Stimulated activated CD8-positive, alpha-beta memory T cell treated with anti-CD3 and anti-CD28 coated beads, Interleukin-4, amount 100 ng/mL, for 24 hours (primary cell): Measurements from ENCODE around the gene GYS2.
"Not testable (repeated sequence)": the region's sequence is repeated elsewhere in the genome, so short reads cannot be mapped to it uniquely, and the experiment has no call there.

Experiments
- DNase-seq: peaks from one replicate; pipeline ENCODE4 v3.0.0-alpha.2; 2020; ENCODE audit warnings: low read depth

Gene GYS2

DNA sequence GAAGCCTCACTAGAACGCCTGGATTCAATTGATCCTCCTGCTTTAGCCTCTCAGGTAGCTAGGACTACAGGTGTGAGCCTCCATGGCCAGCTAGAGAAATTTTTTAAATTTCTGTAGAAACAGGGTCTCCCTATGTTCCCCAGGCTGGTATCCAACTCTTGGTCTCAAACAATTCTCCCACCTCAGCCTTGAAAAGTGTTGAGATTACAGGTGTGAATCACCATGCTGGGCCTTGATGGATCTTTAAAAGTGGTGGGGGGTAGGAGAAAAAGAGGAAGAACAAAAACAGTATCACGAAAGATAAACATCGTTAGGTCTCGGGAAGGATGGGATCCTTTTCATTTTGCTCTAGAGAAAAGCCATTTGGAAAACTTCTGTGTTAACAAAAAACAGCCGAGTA, 4.5 kb downstream of the GYS2 start:
- DNase-seq: no peak

- no peak for DNase-seq
Observed at GRCh38 chr12:21599143-21599999, 5.3 kb downstream of the GYS2 start.

DNA sequence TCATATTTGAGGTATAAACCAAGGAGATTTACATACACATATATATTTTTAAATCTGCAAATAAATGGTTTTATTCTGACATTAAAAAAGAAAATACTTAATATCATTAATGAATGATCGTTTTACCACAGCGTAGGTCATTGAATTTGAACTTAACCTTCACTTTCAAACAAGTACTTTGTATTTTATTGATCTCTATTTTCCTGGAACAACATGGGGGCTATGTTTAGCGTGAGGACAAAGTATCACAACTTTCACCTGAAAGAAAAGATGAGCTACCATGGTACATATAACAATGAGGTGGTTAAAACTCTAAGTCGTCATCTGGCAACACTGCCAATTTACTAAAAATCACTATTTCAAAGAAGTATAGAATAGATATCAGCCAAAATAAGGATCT, 6.0 kb downstream of the GYS2 start:
- DNase-seq: no peak

- DNase-seq: not testable (repeated sequence)
Observed at GRCh38 chr12:21595356-21595755, 9.3 kb downstream of the GYS2 start.

GRCh38 chr12:21585485-21585884, 19.2 kb downstream of the GYS2 start:
- no peak for DNase-seq

DNA sequence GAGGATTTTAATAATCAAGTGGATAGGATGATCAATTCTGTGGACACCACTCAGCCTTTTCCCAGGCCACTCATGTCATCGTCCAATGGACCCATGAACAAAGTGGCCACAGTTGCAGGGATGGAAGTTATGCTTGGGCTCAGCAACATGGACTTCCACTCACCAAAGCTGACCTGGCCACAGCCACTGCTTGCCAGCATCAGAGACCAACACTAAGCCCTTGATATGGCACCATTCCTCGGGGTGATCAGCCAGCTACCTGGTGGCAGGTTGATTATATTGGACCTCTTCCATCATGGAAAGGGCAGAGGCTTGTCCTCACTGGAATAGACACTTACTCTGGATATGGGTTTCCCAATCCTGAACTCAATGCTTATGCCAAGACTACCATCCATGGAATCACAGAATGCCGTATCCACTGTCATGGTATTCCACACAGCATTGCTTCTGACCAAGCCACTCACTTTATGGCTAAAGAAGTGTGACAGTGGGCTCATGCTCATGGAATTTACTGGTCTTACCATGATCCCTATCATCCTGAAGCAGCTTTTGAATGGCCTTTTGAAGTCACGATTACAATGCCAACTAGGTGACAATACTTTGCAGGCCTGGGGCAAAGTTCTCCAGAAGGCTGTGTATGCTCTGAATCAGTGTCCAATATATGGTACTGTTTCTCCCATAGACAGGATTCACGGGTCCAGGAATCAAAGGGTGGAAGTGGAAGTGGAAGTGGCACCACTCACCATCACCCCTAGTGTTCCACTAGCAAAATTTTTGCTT, 20.1 kb downstream of the GYS2 start:
- not testable (repeated sequence) for DNase-seq

- no peak for DNase-seq
Observed at GRCh38 chr12:21583587-21583986, 21.1 kb downstream of the GYS2 start.

- no peak for DNase-seq
Observed at GRCh38 chr12:21580748-21581516, 23.7 kb downstream of the GYS2 start.

GRCh38 chr12:21577516-21577915, 27.1 kb downstream of the GYS2 start:
- DNase-seq: no peak

GRCh38 chr12:21576431-21576830, 28.2 kb downstream of the GYS2 start:
- no peak for DNase-seq

GRCh38 chr12:21573733-21574358, 30.8 kb downstream of the GYS2 start:
- no peak for DNase-seq

GRCh38 chr12:21571046-21571445, 33.6 kb downstream of the GYS2 start:
- DNase-seq: no peak

DNA sequence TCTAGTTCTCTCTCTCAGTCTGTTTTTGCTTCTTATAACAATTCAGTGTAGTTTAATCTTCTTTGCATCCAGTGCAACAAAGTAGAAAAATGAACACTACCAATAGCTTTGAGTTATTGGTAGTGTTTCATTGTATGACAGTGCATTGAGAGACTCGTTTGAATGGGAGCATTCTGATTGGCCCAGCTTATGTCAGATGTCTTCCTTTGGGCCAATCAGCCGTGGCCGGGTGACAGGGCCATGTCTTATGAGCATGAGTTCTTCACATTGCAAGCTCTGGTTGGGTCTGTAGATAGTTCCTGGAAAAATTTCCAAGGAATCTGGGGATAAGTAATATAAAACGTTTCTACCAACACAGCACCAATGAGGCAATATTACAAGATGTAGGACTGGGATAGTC, 36.5 kb downstream of the GYS2 start:
- no peak for DNase-seq

DNA sequence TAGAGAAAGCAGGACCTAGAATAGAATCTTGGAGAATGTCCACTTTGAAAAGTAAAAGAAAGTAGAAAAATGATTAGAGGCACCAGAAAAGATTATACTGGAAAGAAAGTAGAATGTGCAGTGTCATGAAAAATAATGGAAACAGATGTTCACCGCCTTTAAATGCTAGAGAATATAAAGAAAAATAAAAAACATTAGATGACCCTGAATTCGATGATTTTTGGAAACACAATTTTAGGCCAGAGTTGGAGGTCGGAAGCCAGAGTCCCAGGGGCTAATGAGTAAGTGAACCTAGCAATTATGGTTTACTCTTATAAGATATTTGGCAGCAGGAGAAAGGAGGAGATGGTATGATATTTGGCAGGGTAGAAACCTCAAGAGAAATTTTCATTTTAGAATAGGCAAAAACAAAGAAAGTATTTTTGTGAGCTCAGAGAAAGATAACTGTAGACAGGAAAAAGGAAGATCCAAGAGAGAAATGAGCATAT, 37.7 kb downstream of the GYS2 start:
- DNase-seq: no peak

DNA sequence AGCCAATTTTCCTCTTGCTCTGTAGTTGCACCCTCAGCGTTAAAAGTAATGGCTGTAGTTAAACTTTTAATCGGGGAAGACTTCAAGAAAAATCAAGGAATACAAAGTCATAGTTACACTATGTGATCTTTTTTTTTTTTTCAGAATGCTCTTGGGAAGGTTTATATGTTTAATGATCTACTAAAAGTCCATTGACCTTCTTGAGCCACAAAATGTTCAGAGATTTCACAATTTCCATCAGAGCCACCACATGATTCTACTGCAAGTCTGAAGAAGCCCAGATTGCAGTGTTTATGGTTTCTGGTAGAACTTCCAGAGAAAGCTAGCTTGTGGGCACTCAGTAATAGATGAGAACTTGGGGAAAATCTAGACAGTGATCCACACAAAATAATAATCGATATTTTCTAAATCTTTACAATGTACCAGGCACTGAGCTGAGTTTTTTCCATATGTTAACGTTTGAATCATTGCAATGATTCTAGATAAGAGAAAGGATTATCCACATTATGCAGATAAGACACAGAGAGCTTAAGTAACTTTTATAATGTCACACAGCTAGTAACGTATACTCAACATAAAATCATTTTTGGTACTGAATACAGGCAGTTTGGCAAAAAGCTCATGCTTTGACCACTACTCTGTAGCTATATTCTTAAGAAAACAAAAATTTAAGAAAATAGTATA, 38.3 kb downstream of the GYS2 start:
- no peak for DNase-seq

DNA sequence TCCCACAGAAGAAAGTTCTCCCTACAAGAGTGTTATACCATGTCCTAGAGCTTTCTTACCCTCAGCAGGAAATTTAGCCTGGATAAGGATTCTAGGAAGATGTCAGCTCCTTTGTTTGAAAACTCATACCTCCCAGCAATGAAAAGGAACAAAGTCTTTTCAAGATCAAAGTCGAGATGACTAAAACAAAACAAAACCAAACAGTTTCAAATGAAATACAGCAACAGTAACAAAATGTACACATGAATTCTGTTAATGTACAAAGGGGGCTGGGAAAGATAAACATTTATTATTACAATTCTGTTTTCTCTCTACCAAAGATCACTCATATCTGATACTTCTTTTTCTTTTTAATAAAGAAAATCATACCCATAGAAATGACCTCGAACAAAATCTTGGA, 41.8 kb downstream of the GYS2 start:
- DNase-seq: no peak

GRCh38 chr12:21561158-21561557, 43.5 kb downstream of the GYS2 start:
- no peak for DNase-seq

- DNase-seq: no peak
Observed at GRCh38 chr12:21559855-21560569, 44.6 kb downstream of the GYS2 start.

- DNase-seq: no peak
Observed at GRCh38 chr12:21558100-21558679, 46.5 kb downstream of the GYS2 start.

- no peak for DNase-seq
Observed at GRCh38 chr12:21553329-21553675, 51.3 kb downstream of the GYS2 start.
